HG02763 (cell line): Measurements from ENCODE around the gene VPS4A.
"Not testable (repeated sequence)": the region's sequence is repeated elsewhere in the genome, so short reads cannot be mapped to it uniquely, and the experiment has no call there.

Source experiments
- ATAC-seq: cut with Tn5 transposase; IDR thresholded peaks from one replicate; pipeline ENCODE4 v1.9.1; 2021; ENCODE audit warnings: mild to moderate bottlenecking, moderate library complexity; ENCODE audit not compliant: unreplicated experiment

VPS4A gene

DNA sequence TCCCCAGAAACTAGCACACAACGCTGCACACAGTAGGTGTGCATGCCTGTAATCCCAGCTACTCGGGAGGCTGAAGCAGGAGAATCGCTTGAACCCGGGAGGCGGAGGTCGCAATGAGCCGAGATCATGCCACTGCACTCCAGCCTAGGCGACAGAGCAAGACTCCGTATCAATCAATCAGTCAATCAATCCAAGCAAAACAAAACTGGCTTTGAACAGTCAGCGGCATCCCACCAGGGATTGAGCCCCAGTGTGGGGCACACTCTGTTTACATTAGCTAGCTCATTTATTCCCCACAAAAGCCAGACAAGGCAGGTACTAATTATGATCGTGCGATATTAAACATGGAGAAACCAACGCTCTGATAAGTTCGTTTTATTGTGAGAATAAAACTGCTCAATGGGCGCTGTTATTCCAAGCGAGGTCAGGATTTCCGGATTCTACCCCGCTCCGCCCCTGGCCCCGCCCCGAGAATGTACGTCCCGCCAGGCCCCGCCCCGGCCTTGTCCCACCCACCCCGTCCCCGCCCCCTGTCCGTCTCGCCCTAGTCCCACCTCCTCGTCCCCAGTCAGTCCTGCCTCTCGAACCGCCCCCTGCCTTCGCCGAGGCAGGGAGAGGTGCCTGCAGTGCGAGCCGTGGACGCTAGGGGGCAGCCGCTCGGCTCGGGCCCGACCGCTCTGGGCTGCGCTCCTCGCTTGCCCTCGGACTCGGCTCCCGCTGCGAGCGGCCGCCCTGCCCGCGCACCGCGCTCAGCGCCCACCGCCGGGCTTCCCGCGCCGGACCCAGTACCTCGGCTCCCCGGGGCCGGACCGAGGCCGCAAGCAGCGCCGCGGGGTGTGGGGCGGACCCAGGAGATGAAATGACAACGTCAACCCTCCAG is at the start of gene VPS4A:
Gene VPS4A (plus strand): TSS at position 698 of the 880 bp plus-strand sequence. CDS start 162 bp downstream, at position 860.
- peak; percentile 91 for ATAC-seq

DNA sequence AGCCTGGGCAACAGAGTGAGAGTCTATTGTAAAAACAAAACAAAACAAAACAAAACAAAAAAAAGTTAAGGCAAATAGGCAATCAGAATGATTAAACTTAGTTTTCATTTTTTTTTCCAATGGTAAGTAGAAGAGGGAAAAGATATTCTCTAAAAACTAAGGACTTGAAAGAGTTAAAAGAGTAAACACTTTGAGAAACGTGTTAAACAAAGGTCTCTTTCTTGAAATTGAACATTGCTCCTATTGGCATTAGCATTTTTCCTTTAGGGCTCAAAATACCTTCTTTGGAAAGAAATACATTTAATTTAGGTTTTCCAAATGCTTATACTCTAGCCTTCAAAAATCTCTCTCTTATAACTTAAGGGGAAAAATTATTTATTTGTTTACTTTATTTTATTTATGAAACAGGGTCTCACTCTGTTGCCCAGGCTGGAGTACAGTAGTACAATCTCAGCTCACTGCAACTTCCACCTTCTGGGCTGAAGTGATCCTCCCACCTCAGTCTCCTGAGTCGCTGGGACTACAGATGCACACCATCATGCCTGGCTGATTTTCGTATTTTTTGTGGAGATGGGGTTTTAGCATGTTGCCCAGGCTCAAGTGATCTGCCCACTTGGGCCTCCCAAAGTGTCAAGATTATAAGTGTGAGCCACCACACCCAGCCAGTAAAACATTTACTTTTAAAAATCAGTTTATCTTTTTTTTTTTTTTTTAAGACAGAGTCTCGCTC is 44.7 kb upstream of the VPS4A start:
- ATAC-seq = no peak

DNA sequence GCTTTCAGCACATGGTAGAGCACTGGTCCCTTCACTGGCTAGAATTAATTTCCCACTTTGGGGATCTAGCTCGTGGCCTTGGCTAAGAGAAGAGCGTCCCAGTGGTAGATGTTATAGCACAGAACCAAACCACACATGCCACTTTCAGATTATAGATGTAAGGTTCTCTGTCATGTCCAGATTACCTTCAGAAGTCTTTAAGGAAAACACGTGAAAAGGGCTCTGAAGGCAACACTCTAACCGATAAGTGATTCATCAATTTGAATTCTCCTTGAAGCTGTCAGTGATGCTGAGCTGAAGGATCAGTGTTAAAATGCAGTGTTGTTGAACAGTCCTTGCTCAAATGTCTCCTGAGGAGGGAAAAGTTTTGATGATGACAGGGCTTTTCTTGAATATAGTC is 43.5 kb upstream of the VPS4A start:
- ATAC-seq = no peak

DNA sequence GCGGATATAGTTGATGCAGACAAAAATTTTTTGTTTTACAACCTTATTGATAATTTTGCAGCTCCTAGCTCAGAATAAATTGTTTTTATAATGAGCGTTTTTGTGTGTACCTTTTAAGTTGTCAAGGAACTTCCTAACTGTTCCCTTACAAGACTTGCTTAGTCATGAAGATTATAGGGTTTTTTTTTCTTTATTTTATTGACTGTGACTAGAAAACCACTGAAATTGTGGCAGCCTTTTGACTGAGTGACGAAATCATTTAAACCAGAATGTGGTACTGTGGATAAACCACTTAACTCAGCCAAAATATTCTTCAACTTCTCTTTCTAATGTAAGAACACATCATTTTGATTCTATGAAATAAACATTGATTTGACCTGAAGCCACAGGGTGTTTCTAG is 40.8 kb upstream of the VPS4A start:
- no peak for ATAC-seq

DNA sequence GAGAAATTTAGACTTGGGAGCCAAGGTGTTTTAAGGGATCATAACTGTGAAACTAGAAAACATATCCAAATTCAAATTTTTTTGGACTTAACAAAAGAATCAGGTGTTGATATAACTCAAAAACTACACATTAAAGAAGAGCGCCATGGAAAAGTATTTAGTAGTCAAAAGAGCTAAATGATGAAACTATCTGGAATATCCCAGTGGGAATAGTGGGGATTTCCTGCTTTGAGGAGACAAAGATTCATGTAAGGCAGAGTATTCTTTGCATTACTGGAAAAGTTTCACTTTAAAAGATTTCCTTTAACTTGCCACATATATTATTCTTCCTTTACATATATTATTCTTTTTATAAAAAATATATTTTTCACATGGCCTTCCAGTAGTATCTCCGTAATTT is 40.3 kb upstream of the VPS4A start:
- no peak for ATAC-seq

DNA sequence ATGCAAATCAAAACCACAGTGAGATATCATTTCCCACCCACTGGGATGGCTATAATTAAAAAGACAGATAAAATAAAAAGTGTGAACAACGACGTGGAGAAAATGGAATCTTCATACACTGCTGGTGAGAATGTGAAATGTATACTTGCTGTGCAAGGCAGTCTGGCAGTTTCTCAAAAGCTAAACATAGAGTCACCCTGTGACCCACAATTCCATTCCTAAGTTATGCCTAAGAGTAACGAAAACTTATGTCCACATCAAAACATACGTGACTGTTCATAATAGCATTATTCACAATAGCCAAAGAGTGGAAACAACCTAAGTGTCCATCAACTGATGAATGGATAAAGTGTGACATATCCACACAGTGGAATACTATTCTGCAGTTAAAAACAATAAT is 38.1 kb upstream of the VPS4A start:
- no peak for ATAC-seq

DNA sequence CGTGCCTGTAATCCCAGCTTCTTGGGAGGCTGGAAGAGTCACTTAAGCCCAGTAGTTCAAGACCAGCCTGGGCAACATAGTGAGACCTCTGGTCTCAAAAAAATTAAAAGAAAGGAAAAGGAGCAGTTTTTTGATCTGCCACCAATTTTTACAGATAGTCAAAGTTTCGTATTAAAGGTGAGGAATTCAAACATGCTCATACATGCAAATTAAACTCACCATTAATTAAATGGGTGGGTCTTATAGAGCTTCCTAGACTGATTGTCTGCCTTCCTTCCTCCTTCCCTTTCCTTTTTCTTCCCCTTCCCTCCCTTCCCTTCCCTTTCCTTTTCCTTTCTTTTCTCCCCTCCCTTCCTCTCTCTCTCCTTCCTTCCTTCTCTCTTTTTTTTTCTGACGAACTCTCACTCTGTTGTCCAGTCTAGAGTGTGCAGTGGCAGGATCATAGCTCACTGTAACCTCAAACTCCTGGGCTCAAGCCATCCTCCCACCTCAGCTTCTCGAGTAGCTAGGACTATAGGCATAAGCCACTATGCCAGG is 36.4 kb upstream of the VPS4A start:
- ATAC-seq = no peak

DNA sequence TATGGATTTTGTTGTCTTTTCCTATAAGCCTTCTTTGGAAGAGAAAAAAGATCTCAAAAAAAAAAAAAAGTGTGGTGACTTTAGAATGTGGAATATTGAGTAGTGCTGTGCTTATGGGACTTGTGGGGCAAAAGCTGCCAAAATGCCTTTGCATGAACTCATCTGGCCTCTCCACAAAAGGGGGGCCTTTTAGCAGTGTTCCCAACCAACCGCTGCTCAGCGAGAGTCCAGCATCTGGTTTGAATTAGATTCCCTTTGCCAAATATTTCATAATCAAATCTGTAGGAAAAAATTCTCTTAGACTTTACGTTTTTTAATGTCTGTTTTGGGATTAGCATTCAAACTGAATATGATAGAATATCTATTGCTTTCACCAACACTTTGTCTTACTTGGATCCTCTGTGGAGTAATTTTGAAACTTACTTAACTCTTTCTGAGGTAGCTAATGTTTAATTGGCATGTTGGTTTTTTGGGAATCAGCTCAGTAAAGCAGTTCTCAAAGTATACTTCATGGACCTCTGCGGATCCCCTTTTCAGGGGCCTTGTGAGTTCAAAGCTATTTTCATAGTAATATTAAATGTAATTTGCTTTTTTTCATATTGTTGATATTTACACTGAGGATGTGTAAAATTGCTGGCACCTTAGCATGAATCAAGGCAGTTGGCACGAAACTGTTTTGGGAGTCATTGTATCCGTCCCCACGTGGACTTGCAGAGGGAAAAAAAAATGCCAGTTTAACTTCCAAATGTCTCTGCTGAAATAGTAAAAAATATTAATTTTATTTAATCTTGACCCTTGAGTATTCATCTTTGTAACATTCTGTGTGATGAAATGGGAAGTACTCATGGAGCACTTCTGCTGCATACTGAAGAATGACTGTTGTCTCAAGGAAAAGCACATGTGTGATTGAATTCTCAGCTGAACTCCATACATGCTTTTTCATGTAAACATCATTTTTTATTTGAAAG is 34.7 kb upstream of the VPS4A start:
- no peak for ATAC-seq

DNA sequence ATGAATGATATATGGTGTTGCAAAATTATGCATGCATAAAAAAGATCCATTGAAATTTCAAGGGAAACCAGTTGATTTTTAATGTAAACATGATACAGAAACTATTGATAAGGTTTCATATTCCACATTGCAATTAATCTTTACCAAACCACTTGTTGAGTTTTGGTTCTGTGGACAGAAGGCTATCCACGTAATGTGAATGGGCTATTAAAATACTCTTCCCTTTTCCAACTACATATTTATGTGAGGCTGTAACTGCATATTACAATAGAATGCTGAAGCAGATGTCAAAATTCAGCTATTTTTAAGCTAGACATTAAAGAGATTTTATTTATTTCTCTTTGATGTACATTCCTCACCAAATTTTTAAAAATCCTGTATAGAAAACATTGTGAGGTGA is 33.7 kb upstream of the VPS4A start:
- ATAC-seq = no peak

DNA sequence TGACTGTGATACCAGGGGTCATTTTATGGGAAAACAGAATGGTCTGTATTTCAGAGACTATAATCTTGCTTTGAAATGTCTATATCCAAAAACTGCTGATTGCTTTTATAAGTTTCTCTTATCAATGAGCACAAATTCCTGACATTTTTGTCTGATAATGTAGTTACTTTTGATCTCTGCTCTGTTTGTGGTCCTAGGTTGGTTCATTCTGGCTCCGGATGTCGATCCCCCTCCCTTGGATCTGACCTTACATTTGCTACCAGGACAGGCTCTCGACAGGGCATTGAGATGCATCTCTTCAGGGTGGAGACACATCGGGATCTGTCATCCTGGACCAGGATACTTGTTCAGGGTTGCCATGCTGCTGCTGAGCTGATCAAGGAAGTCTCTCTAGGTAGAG is 27.3 kb upstream of the VPS4A start:
- ATAC-seq = no peak

DNA sequence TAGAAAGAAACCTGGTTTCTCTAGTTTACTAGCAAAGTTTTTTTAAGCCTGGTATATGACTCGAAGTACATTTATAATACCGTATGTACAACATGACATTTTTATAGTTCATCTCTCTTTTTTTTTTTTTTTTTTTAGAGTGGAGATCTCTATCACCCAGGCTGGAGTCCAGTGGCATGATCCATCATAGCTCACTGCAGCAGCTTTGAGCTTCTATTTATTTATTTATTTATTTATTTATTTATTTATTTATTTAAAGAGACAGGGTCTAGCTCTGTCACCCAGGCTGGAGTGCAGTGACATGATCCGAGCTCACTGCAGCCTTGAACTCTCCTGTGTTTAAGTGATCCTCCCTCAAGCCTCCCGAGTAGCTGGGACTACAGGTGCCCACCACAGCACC is 25.9 kb upstream of the VPS4A start:
- ATAC-seq = no peak

DNA sequence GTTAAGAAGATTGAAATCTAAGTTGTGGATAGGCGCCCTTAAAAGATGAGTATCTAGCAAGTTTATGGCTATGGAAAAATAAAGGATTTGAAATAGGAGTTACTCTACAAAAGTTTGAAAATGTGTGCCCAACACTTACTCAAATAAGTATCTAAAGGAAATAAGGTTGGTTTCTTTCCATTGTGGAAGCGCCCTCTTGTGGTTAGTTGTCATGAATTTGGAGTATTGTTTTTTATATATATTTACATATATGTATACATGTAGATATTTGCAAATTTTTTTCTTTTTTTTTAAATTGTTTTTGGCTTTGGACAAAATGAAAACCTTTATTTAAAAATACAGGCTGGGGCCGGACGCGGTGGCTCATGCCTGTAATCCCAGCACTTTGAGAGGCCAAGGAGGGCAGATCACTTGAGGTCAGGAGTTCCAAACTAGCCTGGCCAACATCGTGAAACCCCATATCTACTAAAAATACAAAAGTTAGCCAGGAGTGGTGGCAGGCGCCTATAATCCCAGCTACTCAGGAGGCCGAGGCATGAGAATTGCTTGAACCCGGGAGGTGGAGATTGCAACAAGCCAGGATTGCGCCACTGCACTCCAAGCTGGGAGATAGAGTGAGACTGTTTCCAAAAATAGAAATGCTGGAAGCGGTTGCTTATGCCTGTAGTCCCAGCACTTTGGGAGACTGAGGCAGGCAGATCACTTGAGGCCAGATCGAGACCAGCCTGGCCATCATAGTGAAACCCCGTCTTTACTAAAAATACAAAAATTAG is 24.0 kb upstream of the VPS4A start:
- ATAC-seq = no peak

DNA sequence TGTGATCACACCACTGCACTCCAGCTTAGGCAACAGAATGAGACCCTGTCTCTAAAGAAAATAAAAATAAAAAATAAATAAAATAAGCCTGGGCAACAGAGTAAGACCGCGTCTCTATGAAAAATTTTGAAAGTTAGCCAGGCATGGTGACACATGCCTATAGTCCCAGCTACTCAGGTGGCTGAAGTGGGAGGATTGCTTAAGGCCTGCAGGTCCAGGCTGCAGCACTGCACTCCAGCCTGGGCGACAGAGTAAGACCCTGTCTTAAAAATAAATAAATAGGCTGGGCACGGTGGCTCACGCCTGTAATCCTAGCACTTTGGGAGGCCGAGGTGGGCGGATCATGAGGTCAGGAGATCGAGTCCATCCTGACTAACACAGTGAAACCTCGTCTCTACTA is 19.5 kb upstream of the VPS4A start:
- ATAC-seq = not testable (repeated sequence)

DNA sequence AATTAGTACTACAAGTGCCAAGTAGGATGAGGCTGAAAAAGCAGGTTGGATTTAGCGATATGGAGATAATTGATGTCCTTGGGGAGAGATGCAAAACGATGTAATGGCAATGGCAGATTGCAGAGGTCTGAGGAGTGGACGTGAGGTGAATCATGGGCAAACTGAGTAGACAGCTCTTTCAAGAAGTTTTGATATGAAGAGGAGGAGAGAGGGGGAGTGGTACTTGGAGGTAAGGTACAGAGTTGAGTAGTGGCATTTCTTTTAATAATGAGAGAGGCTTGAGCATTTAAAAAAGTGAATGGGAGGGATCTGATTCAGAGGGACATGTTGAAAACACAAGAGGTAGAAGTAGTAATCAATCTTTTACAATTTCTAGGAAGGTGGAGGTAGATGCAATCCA is 17.7 kb upstream of the VPS4A start:
- no peak for ATAC-seq

DNA sequence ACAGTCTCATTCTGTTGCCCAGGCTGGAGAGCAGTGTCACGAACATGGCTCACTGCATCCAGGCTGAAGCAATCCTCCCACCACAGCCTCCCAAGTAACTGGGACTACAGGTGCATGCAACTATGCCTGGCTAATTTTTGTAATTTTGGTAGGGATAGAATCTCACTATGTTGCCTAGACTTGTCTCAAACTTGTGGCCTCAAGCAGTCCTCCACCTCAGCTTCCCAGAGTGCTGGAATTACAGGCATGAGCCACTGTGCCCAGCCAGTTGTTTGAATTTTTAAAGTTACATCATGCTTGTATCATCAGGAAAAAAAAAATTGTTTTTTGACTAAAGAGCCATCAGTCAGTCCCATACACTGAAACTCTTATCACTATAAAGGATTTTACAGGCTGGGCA is 17.1 kb upstream of the VPS4A start:
- ATAC-seq = no peak

DNA sequence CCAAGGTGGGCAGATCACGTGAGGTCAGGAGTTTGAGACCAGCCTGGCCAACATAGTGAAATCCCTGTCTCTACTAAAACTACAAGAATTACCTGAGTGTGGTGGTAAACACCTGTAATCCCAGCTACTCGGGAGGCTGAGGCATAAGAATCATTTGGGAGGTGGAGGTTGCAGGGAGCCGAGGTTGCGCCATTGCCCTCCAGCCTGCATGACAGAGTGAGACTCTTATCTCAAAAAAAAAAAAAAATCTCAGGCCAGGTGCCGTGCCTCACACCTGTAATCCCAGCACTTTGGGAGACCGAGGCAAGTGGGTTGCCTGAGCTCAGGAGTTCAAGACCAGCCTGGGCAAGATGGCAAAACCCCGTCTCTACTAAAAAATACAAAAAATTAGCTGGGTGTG is 14.4 kb upstream of the VPS4A start:
- ATAC-seq = not testable (repeated sequence)

DNA sequence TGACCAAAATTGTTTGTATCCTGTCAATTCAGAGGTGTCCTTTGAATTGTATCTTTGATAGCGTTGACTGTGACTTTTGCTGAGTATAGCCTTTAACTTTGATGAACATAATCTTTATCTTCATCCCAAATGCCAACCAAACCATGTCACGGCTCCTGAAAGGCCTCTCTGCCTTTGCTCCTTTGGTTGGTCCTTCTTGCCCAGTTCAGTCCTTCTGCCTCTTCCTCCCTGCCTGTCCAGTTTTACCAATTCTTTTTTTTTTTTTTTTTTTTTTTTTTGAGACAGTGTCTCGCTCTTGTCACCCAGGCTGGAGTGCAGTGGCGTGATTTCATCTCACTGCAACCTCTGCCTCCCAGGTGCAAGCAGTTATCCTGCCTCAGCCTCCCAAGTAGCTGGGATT is 12.9 kb upstream of the VPS4A start:
- no peak for ATAC-seq

DNA sequence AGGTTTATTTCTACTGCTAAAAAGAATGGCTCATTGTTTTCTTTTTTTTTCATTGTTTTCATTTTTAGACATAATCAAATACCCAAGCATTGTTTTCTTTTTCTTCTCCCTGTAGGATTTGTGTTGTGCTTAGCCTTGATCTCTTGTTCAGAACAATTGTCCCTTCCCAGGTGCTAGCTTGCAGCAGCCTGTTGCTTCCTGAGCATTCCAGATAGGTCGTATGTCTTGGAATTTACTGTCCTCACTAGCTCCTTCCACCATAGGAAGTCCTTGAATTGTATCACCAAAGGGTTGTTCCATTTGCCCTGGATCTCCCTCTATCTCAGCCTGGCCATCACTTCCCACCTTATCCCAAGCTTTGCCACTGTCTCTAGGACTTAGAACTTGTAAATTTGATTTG is 10.0 kb upstream of the VPS4A start:
- ATAC-seq = no peak

DNA sequence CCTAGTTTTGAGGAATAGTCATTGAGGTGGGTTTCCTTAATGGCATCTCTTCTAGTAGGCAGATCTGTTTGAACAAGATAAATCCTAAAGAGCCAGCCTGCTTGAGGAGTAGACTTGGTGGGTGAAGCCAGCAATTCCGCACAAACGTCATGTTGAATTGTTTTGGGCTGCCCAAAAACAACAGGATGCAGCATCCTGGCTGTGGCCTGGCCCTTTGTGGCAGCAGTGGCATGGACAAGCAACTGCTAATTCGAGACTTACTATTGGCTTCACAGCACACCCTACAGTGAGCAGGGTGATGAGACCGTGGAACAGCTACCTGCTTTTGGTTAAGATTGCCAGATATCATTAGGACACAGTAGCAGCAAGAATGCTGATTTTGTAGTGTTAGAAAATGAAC is 9.3 kb upstream of the VPS4A start:
- no peak for ATAC-seq

DNA sequence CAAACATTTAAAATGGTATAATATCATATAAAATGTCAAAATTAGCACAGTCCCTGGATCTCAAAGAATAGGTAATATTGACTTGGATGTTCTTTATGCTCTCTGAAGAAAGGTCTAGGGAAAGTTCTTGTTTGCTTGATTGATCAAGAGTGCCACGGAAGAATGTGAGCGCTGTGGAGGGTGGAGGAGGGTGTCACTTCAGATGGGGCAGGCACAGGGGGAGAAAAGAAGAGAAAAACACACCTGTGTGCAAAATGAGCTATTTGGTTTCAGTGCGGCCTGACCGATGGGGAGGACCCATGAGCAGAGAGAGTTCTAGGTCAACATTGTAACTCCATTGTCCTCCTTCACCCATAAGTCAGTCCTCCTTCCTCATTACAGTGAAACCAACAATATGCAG is 8.8 kb upstream of the VPS4A start:
- no peak for ATAC-seq
